ENCODE measurements around the gene TEX26. TPM values are rescaled to one million over a fixed set of nuclear protein-coding genes. Genes with fewer than 3 reads are reported as not detected.

The TEX26 gene
- total RNA-seq, 2 donors from 2014 or later = not detected

DNA sequence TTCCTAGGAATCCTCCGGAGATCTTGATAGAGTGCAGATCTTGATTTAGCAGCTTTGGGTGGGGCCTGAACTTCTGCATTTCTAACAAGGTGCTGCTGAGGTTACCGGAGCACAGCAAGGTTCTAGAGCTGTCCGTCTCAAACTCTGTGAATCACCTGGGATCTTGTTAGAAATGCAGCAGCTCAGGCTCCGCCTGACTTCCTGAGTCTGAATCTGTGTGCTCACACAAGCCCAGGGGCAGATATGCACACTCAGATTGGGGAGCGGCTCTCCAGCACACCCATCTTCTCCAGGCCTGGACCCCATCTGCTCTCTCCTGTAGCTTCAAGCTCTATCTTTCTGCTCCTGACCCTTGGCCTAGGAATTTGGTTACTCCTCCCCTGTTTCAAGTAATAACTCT, 3.5 kb upstream of the TEX26 start:
- no peaks in the 10 kb centered on the region for H3K36me3 ChIP-seq
- TF ChIP-seq, protein P1, sequence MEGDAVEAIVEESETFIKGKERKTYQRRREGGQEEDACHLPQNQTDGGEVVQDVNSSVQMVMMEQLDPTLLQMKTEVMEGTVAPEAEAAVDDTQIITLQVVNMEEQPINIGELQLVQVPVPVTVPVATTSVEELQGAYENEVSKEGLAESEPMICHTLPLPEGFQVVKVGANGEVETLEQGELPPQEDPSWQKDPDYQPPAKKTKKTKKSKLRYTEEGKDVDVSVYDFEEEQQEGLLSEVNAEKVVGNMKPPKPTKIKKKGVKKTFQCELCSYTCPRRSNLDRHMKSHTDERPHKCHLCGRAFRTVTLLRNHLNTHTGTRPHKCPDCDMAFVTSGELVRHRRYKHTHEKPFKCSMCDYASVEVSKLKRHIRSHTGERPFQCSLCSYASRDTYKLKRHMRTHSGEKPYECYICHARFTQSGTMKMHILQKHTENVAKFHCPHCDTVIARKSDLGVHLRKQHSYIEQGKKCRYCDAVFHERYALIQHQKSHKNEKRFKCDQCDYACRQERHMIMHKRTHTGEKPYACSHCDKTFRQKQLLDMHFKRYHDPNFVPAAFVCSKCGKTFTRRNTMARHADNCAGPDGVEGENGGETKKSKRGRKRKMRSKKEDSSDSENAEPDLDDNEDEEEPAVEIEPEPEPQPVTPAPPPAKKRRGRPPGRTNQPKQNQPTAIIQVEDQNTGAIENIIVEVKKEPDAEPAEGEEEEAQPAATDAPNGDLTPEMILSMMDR (IDR thresholded peaks at IDR 0.05) = no peak
- no peak overlapping the region for H3K27ac ChIP-seq
- no peak for DNase-seq (ENCODE audit: low spot score)
- H3K27me3 ChIP-seq = no peaks in the 10 kb centered on the region
- H3K4me1 ChIP-seq = peaks cover 0 to 6% of the 10 kb centered on the region in 2 donors
- no peaks in the 10 kb centered on the region for H3K9me3 ChIP-seq
- H3K4me3 ChIP-seq = no peak overlapping the region

DNA sequence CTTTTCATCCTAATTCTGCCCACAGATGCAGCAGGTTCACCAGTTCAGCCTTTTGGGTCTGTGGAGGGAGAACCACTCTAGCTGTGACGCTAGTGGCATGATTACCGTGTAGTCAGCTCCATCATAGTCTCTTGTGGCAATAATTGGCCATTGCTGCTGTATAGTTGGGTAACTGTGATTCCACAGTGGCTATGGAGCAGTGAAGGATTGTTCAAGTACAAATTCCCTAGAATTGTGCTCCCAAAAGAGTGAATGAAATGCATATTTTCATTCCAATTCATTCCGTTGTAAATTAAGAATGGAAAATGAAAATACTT, 856 bp downstream of the TEX26 start:
- Histone ChIP-seq H3K27me3 (no peaks in the 10 kb centered on the region), H3K36me3 (no peaks in the 10 kb centered on the region), H3K4me1 (peaks cover 0 to 6% of the 10 kb centered on the region in 2 donors), H3K27ac (no peak overlapping the region), H3K4me3 (no peak overlapping the region), H3K9me3 (peaks cover 0 to 4% of the 10 kb centered on the region in 2 donors)
- no peak for DNase-seq (ENCODE audit: low spot score)
- TF ChIP-seq, protein P1 (IDR thresholded peaks at IDR 0.05) = no peak

GRCh38 chr13:30934381-30934780, 1.9 kb downstream of the TEX26 start:
- DNase-seq (ENCODE audit: low spot score) = no peak
- no peaks in the 10 kb centered on the region for H3K27me3 ChIP-seq
- H3K36me3 ChIP-seq = no peaks in the 10 kb centered on the region
- TF ChIP-seq, protein P1 (IDR thresholded peaks at IDR 0.05) = no peak
- H3K9me3 ChIP-seq = peaks cover 0 to 8% of the 10 kb centered on the region in 2 donors
- peaks cover 0 to 6% of the 10 kb centered on the region in 2 donors for H3K4me1 ChIP-seq
- no peak overlapping the region for H3K4me3 ChIP-seq
- no peak overlapping the region for H3K27ac ChIP-seq

- no peak for DNase-seq (ENCODE audit: low spot score)
Observed at GRCh38 chr13:30934803-30935202, 2.3 kb downstream of the TEX26 start.

DNA sequence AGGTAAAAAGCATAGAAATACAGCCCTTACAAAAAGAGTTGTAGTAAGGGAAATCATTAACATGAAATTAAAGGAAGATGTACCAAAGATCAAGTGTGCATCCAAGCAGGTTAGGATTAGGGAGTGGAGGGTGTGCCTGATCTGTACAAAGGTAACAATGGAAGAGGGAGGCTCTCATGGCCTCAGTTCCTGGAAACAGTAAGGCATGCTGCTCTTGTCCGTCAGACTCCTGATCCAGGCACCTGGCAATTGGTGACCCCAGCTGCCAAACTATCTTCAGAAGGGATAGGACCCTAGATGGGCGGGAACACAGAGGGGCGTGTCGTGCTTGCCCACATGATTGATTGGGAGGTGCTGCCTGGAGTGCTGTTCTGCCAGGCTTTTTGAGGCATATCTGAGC, 4.5 kb downstream of the TEX26 start:
- DNase-seq (ENCODE audit: low spot score) = no peak
- Histone ChIP-seq H3K4me3 (no peak overlapping the region), H3K36me3 (no peaks in the 10 kb centered on the region), H3K27me3 (no peaks in the 10 kb centered on the region), H3K27ac (no peak overlapping the region), H3K9me3 (peaks cover 0 to 8% of the 10 kb centered on the region in 2 donors), H3K4me1 (peaks cover 0 to 6% of the 10 kb centered on the region in 2 donors)
- TF ChIP-seq, protein P1 (IDR thresholded peaks at IDR 0.05) = no peak

More at GRCh38 chr13:30934803-30935202, 2.3 kb downstream of the TEX26 start:
- Histone ChIP-seq H3K27ac (no peak overlapping the region), H3K4me1 (peaks cover 0 to 6% of the 10 kb centered on the region in 2 donors), H3K27me3 (no peaks in the 10 kb centered on the region), H3K4me3 (no peak overlapping the region), H3K9me3 (peaks cover 0 to 8% of the 10 kb centered on the region in 2 donors), H3K36me3 (no peaks in the 10 kb centered on the region)
- TF ChIP-seq, protein P1 (IDR thresholded peaks at IDR 0.05) = no peak

DNA sequence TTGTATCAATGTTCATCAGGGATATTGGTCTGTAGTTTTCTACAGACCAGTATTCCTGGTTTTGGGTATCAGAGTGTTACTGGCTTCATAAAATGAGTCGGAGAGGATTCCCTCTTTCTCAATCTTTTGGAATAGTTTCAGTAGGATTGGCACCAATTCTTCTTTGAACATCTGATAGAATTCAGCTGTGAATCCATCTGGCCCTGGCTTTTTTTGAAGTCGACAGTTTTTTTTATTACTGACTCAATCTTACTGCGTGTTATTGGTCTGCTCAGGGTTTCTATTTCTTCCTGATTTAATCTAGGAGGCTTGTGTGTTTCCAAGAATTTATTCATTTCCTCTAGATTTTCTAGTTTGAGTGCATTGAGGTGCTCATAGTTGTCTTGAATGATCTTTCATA, 11.4 kb downstream of the TEX26 start:
- H3K9me3 ChIP-seq = peaks cover 0 to 15% of the 10 kb centered on the region in 2 donors
- H3K36me3 ChIP-seq = no peaks in the 10 kb centered on the region
- no peaks in the 10 kb centered on the region for H3K27me3 ChIP-seq
- H3K4me1 ChIP-seq = no peaks in the 10 kb centered on the region
- no peak for DNase-seq (ENCODE audit: low spot score)
- H3K4me3 ChIP-seq = no peak overlapping the region
- H3K27ac ChIP-seq = no peak overlapping the region
- TF ChIP-seq, protein P1 (IDR thresholded peaks at IDR 0.05) = no peak

Measured in right atrium auricular region (tissue), 2 donors.